Inflammatory macrophage treated with lipopolysaccharide for 4 hours (primary cell): ENCODE measurements around the gene POU1F1.
"Not testable (repeated sequence)": the region's sequence is repeated elsewhere in the genome, so short reads cannot be mapped to it uniquely, and the experiment has no call there.

Source experiments
- DNase-seq: peaks from one replicate; pipeline ENCODE4 v3.0.0-alpha.2; 2020

POU1F1 gene

DNA sequence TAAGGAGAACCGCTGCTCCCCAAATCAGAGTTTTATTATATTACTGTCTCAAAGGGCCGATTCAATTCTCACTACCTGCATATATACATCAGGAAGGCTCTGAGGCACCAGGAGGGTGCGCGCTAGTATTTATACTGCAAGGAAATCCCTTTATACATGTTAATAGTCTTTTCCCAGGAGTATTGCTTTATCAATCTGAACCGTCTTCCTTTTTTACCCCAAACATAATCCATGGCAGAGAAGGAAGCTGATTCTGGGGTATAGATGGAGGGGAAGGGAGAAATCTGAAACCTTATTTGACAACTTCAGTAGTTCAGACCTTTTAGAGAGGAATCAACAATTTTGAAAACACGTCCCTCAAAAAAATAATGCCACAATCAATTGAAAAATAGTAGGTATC is at the start of gene POU1F1:
Gene POU1F1, minus strand, starts transcription at position 101 of the 400 bp plus-strand sequence. CDS start 122 bp downstream, outside the sequence.
- no peak for DNase-seq

DNA sequence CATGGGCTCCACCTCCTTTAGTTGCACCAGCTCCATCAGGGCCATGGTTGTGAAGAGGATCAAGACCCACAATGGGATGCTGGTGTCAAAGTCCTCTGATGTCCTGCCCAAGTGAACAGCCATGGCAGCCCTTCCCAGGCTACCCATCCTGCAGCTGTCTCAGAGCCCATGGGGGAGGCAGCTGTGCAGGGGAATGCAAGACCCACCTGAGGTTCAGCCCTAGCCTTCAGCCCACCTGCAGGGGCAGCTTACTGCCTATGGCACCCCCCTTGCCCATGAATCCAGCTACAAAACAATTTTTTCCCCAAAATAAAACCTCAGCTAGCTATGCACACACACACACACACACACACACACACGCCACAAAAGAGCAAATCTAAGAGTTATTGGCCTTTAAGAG is 48.2 kb upstream of the POU1F1 start:
- no peak for DNase-seq

DNA sequence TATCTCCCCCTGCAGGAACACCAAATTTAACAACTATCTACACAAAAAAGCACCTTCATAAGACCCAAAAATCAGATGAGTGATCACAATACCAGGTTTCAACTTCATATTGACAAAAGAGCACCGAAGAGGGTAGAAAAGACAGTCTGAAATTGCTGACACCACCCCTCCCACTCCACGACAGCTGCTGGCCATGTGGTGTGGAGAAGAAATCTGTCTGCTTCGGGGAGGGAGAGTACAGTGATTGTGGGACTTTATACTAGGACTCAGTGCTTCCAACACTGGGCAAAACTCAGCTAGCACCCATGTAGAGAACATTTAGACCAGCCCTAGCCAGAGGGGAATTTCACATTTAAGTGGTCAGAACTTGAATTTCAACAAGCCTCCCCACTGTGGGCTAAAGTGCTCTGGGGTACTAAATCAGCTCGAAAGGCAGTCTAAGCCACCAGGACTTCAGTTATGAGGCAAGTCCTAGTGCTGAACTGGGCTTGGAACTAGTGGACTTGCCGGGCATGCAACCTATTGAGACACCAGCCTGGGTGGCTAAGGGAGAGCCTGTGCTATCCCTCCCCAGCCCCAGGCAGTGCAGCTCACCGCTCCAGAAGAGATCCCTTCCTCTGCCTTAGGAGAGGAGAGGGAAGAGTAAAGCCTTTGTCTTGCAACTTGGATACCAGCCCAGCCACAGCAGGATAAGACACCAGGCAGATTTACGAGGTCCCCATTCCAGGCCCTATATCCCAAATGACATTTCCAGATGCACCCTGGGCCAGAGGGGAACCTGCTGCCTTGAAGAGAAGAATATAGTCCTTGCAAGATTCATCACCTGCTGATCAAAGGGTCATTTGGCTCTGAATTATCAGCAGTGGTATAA is 44.6 kb upstream of the POU1F1 start:
- no peak for DNase-seq

- DNase-seq: no peak
Observed at GRCh38 chr3:87318617-87319021, 42.2 kb upstream of the POU1F1 start.

DNA sequence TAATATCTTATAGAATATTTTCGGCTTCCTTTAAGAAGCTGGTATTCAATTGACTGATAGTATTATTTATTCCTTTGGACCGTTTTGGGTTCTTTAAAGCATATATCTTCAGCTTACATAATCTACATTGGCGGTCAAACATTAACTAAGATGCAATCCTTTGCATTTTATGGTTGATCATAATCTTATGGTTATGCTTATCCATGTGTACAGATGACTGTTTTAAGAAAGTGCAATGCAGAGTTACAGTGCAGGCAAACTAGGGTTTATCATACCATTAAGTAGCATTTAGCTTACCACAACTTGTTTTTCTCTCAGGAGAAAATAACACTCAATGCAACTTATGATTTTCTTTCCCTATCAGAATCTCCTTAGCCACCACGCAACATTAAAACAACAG is 41.4 kb upstream of the POU1F1 start:
- DNase-seq: no peak

GRCh38 chr3:87313641-87314040 is 37.3 kb upstream of the POU1F1 start:
- DNase-seq: no peak

DNA sequence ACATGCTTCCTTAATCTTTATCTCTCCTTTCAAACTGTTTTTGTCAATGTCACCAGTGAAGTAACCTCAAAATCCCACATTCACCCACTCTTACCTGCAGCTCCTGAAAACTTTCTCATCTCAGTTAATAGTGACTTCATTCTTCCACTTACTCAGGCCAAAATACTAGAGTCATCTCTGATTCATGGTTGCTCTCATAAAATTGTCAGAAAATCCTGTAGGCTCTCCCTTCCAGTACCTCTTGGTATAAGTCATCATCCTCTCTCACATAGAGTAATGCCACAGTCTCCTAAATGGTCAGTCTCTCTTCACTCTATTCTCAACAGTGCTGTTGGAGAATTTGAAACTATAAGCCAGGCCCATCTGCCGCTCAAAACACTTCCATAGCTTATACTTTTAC is 34.9 kb upstream of the POU1F1 start:
- DNase-seq: no peak

- no peak for DNase-seq
Observed at GRCh38 chr3:87309601-87310000, 33.2 kb upstream of the POU1F1 start.

GRCh38 chr3:87307805-87308204 is 31.4 kb upstream of the POU1F1 start:
- DNase-seq: no peak

DNA sequence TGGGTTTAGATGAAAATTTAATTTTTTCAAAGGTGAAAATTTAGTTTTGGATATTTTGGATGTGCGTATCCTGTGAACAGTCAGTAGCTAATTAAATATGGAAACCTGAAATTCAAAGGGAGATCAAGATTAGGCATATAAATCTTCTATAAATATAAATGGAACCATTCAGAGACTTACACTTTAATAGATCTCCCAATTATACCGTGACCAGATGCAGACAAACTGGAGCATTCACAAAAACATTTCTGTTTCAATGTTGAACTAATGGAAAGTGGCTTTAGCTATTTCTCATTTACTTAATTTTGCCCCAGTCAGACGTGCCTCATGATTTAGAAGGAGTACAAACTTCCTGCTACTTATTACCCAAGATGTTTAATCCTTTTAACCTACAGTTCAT is 29.1 kb upstream of the POU1F1 start:
- DNase-seq: no peak

DNA sequence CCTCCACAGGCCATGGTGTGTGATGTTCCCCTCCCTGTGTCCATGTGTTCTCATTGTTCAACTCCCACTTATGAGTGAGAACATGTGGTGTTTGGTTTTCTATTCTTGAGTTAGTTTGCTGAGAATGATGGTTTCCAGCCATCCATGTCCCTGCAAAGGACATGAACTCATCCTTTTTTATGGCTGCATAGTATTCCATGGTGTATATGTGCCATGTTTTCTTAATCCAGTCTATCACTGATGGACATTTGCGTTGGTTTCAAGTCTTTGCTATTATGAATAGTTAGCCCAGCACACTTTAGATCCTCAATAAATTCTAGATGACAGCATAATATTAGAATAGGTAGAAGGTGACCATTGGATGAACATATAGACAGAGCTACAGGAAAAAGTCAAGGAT is 28.6 kb upstream of the POU1F1 start:
- DNase-seq: not testable (repeated sequence)

DNA sequence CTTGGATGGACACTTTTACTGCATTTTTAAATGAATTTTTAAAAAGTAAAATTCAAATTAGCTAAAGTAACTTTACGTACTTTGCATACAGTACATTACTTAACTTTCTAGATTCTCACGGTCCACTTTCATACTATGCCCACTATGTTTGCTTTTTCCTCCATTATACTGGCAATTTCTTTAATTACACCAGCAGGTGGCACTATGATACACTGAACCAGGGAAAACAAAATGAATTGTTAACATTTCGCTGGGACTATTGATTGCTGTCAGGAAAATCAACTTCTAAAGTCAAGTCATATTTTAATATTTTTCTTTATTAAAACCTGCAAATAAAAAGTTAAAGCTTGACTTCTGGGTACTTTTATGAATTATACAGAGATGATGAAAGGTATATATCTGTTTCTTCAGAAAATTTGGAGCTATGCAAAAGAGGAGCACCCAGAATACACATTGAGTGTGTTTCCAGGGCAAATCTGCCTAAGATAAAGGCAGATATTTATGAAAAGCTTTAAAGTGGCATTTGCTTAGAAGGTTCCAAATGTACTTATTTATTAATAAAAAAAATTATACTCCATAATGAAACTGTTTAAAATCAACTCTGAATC is 21.8 kb upstream of the POU1F1 start:
- DNase-seq: peak; percentile 47

DNA sequence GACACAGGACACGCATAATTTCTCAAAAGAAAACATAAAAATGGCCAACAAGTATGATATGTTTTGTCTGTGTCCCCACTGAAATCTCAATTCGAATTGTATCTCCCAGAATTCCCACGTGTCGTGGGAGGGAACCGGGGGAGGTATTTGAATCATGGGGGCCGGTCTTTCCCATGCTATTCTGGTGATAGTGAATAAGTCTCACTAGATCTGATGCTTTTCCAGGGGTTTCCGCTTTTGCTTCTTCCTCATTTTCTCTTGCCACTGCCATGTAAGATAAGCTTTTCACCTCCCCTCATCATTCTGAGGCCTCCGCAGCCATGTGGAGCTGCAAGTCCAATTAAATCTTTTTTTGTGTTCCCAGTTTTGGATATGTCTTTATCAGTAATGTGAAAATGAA is 12.1 kb upstream of the POU1F1 start:
- DNase-seq: peak; percentile 14

GRCh38 chr3:87287011-87287410 is 10.6 kb upstream of the POU1F1 start:
- peak; percentile 48 for DNase-seq

GRCh38 chr3:87272718-87273341 is 3.6 kb downstream of the POU1F1 start:
- DNase-seq: peak; percentile 53

GRCh38 chr3:87270908-87271700 is 5.3 kb downstream of the POU1F1 start:
- DNase-seq: peak; percentile 40

- DNase-seq: no peak
Observed at GRCh38 chr3:87269723-87270122, 6.7 kb downstream of the POU1F1 start.

GRCh38 chr3:87268646-87269211 is 7.7 kb downstream of the POU1F1 start:
- DNase-seq: no peak

- no peak for DNase-seq
Observed at GRCh38 chr3:87267953-87268645, 8.3 kb downstream of the POU1F1 start.

GRCh38 chr3:87261925-87262324 is 14.5 kb downstream of the POU1F1 start:
- DNase-seq: no peak

DNA sequence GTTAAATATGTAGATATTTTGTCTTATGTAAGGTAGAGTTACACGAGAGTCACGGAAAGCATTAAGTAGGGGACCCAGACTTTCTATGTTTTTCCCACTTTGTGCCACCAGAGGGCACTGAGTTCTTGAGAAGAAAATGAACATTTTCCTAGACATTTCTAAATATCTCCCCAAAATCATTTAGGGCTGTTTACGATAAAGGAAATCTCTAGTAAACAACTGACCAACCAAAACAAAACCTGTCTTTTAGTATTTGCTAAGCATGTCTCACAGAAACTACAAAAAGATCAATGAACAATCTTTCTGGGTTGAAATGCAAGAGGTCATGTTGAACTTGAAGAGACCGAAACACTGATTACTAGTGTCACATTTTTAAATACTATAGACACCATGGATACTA is 16.1 kb downstream of the POU1F1 start:
- DNase-seq: peak; percentile 59

- DNase-seq: no peak
Observed at GRCh38 chr3:87250009-87250408, 26.4 kb downstream of the POU1F1 start.
